Skeletal muscle cell (primary cell): ENCODE results near the gene GALM.
"Not testable (repeated sequence)": the region's sequence is repeated elsewhere in the genome, so short reads cannot be mapped to it uniquely, and the experiment has no call there.

Experiments
- DNase-seq: peaks from one replicate; pipeline ENCODE4 v3.0.0-alpha.2; 2010; ENCODE audit warnings: low read depth
- H3K4me3 ChIP-seq: 2 replicates; pipeline ENCODE4 v1.5.1; 2011; ENCODE audit warnings: low read depth, mild to moderate bottlenecking, control low read depth, low read length, moderate library complexity

GALM gene

DNA sequence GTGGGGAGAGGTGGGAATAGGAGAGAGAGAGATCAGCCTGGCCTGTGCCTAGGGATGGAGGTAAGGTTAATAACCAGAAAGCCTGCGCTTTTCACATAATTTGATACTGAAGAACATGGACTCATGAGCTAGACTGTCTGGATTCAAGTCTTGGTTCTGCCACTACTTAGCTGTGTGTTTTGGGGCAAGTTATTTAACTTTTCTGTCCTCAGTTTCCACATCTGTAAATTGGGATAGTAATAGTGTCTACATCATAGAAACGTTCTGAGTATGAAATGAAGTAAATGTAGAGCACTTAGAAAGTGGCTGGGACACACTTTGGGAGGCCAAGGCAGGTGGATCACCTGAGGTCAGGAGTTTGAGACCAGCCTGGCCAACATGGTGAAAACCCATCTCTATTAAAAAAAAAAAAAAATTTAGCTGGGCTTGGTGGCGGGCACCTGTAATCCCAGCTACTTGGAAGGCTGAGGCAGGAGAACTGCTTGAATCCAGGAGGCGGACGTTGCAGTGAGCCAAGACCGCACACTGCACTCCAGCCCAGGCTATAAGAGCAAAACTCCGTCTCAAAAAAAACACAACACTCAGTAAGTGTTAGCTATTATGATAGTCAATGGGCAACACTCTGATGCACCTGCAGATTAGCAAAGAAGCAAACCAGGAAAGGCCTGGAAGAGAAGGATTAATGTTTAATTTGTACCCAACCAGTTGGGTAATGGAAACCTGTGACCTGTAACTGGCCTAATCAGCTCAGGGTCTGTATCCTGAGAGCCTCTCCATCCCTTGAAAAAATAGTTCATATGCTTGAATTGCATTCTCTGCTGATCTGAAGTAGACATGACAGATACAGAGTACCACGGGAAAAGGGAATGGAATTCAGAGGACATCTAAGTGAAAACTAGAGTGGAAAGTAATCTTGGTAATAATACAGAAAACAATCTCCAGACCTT, 6.8 kb downstream of the GALM start:
- no peak for DNase-seq
- H3K4me3 ChIP-seq, result no peak overlapping the region

DNA sequence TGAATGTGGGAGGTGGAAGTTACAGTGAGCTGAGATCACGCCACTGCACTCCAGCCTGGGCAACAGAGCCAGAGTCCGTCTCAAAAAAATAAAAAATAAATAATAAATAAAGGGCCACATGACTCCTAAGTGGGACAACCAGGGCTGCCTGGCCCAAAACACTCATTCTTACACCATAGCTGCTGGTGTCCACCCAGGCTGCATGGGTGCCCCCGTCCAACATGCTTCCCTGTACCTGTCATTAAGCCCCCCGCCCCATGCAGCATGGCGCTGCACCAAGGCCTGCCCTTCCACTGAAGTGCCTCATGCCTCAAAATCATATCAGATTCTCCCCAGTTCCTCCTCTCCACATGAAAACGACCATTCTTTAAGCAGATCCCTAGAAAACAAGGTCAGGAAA, 10.8 kb downstream of the GALM start:
- H3K4me3 ChIP-seq, result no peak overlapping the region
- no peak for DNase-seq

DNA sequence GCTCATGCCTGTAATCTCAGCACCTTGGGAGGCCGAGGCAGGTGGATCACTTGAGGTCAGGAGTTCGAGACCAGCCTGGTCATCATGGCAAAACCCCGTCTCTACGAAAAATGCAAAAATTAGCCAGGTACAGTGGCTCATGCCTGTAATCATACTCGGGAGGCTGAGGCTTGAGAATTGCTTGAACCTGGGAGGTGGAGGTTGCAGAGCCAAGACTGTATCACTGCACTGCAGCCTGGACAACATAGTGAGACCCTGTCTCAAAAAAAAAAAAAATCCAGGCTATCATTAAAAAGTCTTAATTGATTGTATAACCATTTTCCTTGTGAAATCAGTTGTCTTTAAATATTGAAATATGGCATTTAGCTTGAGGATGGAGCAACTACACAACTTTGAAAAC, 15.0 kb downstream of the GALM start:
- not testable (repeated sequence) for DNase-seq, H3K4me3 ChIP-seq

- no peak for DNase-seq
- H3K4me3 ChIP-seq, result no peak overlapping the region
Observed at GRCh38 chr2:38682008-38682575, 16.2 kb downstream of the GALM start.

- H3K4me3 ChIP-seq, DNase-seq: not testable (repeated sequence)
Observed at GRCh38 chr2:38682620-38683019, 16.7 kb downstream of the GALM start.

- DNase-seq, result no peak
- no peak overlapping the region for H3K4me3 ChIP-seq
Observed at GRCh38 chr2:38683766-38684165, 17.9 kb downstream of the GALM start.

DNA sequence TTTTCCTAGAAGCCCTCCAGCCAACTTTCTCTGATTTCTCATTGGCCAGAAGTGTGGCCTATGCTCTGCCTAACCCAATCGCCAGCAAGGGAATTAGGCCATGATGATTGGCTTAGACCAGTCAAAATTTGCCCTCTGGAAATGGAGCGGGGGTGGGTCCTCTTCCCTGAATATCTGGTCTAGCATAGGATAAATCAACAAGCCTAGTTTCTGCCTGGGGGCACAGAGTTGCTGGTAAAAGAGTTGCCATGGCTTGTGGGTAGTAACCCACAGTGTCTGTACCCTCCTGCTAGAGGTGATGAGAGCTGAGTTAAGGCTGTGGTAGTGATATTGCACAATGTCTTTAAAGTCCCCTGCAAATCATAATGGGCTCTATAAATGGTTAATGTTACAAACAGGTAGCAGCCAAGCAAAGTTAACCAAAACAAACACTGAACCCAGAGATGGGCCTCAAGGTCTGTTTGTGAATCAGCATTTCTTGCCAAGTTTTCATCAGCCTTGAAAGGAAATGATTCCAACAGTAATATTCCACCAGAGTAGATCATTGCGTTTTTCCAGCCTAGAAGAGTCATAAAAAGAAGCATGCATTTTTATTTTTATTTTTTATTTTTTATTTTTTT, 19.3 kb downstream of the GALM start:
- no peak overlapping the region for H3K4me3 ChIP-seq
- DNase-seq, result peak; percentile 53

DNA sequence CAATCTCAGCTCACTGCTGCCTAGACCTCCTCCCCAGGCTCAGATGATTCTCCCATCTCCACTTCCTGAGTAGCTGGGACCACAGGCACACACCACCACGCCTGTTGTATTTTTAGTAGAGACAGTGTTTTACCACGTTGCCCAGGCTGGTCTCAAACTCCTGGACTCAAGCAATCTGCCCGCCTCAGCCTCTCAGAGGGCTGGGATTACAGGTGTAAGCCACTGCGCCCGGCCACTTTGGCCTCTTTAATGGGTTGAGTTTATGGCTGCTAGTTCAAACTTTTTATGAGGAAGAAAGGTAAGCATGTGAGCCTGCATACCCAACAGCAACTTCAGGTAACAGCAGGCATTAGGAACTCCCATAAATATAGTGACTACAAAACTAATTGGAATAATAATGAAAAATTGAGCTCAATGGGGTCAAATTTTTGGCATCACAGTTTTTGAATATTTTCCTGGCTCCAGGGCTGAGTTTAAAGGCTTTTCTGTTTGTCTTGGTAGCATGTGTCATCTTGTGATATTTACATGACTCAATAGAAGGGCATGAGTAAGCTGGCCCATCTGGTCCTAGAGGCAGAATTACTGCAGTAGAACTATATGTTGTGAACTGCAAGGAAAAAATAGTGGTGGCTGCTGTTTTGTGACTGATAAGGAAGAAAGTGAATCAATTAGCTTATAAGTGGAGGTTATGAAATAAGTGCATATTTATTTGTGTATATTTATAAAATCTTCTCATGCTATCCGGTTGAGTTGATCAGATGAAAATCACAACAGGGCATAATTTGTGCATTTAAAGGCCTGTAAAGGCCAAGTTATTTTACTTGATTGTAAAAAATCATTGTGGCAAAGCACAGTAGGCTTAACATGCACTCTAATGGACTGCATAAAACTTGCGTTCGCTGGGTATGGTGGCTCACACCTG, 24.8 kb downstream of the GALM start:
- DNase-seq, result peak; percentile 70
- H3K4me3 ChIP-seq, result no peak overlapping the region

DNA sequence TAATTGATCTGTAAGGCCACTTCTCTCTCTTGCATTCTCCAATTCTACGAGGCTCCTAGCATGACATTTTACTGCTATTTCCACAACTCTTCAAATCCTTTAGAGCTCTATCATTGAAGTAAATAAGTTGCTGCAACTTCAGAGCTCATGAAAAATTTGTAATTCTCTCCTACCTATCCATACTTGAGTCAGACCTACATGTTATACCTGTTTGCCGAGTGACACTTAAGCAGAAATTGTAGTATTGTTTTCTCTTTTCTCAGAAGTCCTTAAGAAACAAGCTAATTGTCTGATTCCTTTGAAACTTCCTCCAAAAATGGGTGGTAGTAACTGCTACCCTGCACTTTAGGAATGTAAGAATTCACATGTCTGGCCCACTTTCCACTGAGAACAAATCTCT, 26.1 kb downstream of the GALM start:
- no peak overlapping the region for H3K4me3 ChIP-seq

GRCh38 chr2:38692636-38693318, 26.9 kb downstream of the GALM start:
- no peak overlapping the region for H3K4me3 ChIP-seq
- no peak for DNase-seq

More for the DNA sequence above, 26.1 kb downstream of the GALM start:
- no peak for DNase-seq

DNA sequence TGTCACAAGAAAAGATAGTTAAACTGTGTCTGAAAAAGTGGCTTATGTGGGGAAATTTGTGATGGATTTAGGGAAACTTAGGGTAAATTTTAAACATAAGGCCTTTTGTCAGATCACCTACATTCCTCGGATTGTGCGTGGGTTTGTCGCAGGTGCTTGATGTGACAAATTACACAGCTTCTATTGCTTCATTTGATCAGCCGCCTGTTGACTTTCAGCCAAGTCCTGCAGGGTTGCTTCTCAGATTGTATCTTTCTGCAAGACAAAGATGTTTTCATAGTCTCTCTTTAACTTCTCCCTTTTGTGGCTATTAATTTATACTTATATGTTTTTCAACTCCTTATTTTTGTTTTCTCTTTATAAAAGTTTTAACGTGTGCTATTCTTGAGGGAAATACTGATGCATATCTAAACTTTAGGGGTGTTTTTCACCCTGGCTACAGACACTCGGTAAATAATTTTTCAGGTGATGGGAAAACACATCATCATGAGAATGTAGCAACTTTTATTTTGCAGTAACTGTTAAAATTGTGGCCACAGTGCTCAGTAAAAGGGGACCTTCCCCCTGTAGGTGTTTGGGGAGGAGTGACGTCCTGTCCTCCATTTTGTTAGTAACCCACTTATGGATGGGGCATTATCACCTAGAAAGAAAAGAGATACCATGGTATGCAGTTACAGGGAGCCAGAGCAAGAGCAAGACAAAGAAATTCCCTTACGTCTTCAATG, 31.4 kb downstream of the GALM start:
- DNase-seq, result no peak
- H3K4me3 ChIP-seq, result no peak overlapping the region

DNA sequence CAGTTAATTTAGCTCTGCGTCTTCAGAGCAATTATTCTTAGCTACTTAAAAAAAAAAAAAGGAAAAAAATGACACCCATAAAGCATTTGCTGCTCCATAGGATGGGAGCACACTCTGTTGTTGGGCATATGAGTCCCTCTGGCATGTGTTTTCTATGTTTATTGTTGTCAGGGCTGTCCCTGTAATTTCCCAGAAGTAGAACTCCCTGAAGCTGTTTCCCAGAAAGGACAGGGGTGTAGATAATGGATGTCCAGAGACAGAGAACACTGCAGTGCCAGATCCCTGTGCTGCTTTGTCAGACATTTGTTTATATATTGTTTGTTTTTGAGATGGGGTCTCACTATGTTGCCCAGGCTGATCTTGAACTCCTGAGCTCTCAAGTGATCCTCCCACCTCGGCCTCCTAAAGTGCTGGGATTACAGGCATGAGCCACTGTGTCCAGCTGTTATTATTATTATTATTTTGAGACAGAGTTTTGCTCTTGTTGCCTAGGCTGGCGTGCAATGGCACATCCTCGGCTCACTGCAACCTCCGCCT, 32.6 kb downstream of the GALM start:
- DNase-seq, result no peak
- H3K4me3 ChIP-seq, result no peak overlapping the region

- no peak for DNase-seq
- no peak overlapping the region for H3K4me3 ChIP-seq
Observed at GRCh38 chr2:38700113-38700785, 34.3 kb downstream of the GALM start.

DNA sequence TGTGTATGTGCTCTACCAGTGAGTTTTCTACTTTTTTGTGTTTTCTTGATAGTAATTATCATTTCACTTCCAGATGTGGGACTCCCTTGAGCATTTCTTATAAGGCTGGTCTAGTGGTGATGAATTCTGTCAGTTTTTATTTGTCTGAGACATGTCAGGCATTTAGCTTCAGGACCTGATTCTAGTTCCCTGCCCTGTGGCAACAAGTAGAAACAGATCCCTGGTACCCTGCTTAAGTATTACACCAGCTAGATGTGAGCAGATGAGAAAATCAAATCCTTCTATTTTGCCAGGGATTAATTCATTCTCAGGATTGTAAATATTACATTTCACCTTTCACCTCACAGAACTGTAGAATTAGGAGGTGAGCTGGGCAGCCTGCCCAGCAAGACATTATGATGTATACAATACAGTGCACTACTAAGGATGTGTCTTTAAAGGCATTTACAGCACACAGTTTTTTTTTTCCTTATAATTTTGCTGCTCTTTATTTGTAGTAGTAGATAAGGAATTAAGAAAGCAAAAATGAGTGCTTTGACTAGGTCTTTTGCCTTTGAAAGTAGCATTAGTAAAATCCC, 35.1 kb downstream of the GALM start:
- DNase-seq, result no peak
- H3K4me3 ChIP-seq, result no peak overlapping the region

- no peak overlapping the region for H3K4me3 ChIP-seq
- no peak for DNase-seq
Observed at GRCh38 chr2:38701542-38701941, 35.6 kb downstream of the GALM start.

- H3K4me3 ChIP-seq, result no peak overlapping the region
- DNase-seq, result peak; percentile 59
Observed at GRCh38 chr2:38702413-38702812, 36.5 kb downstream of the GALM start.

DNA sequence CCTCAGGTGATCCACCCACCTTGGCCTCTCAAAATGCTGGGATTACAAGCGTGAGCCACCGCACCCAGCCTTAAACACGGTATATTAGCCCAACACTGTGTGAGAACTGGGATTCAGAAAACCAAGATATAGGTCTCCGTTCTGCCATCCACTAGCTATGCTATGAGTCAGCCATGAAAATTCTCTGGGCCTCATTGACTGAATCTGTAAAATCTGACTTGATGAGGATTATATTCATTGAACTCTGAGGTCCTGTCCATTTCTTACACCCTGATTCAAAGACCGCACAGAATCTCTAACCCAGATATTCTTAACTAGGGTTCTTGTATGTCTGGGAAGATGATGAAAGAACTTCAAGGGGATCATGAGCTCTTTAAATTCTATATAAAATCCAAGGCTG, 37.4 kb downstream of the GALM start:
- DNase-seq, result peak; percentile 13
- not testable (repeated sequence) for H3K4me3 ChIP-seq
